GM06990 (cell line): ENCODE results near the gene CCDC27.
A peak's percentile ranks its signal among the peaks of the same experiment; 100 is the strongest.

Source experiments
- DNase-seq: peaks from one replicate; pipeline ENCODE4 v3.0.0-alpha.2; 2011; ENCODE audit not compliant: insufficient read length; ENCODE audit errors: extremely low read depth
- H3K27me3 ChIP-seq: replicated peaks from 2 replicates; pipeline ENCODE4 v1.6.0; 2011; ENCODE audit warnings: low read length; ENCODE audit not compliant: control insufficient read depth, insufficient read depth
- H3K36me3 ChIP-seq: 2 replicates; pipeline ENCODE4 v1.5.1; 2011; ENCODE audit warnings: low read length; ENCODE audit not compliant: control insufficient read depth, insufficient read depth
- H3K4me3 ChIP-seq: replicated peaks from 2 replicates; pipeline ENCODE4 v1.5.1; 2011; ENCODE audit warnings: low read depth, mild to moderate bottlenecking, control low read depth, low read length
- TF ChIP-seq, protein P1 (sequence below): IDR thresholded peaks from 2 replicates; pipeline ENCODE4 v1.5.1; 2011; ENCODE audit warnings: low read length, control low read depth, mild to moderate bottlenecking, inconsistent platforms; ENCODE audit not compliant: insufficient read depth, poor library complexity, severe bottlenecking

The CCDC27 gene

GRCh38 chr1:3789421-3790300 lies 37.4 kb downstream of the CCDC27 start:
- H3K4me3 ChIP-seq: no peak overlapping the region
- no peaks in the 10 kb centered on the region for H3K27me3 ChIP-seq
- TF ChIP-seq, protein P1, sequence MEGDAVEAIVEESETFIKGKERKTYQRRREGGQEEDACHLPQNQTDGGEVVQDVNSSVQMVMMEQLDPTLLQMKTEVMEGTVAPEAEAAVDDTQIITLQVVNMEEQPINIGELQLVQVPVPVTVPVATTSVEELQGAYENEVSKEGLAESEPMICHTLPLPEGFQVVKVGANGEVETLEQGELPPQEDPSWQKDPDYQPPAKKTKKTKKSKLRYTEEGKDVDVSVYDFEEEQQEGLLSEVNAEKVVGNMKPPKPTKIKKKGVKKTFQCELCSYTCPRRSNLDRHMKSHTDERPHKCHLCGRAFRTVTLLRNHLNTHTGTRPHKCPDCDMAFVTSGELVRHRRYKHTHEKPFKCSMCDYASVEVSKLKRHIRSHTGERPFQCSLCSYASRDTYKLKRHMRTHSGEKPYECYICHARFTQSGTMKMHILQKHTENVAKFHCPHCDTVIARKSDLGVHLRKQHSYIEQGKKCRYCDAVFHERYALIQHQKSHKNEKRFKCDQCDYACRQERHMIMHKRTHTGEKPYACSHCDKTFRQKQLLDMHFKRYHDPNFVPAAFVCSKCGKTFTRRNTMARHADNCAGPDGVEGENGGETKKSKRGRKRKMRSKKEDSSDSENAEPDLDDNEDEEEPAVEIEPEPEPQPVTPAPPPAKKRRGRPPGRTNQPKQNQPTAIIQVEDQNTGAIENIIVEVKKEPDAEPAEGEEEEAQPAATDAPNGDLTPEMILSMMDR: no peak
- H3K36me3 ChIP-seq: peaks cover 24% of the 10 kb centered on the region
- DNase-seq: no peak

- H3K4me3 ChIP-seq: no peak overlapping the region
- H3K27me3 ChIP-seq: no peaks in the 10 kb centered on the region
- TF ChIP-seq, protein P1: no peak
- H3K36me3 ChIP-seq: peaks cover 20% of the 10 kb centered on the region
- DNase-seq: no peak
Measured at GRCh38 chr1:3790500-3790923, 38.3 kb downstream of the CCDC27 start.

DNA sequence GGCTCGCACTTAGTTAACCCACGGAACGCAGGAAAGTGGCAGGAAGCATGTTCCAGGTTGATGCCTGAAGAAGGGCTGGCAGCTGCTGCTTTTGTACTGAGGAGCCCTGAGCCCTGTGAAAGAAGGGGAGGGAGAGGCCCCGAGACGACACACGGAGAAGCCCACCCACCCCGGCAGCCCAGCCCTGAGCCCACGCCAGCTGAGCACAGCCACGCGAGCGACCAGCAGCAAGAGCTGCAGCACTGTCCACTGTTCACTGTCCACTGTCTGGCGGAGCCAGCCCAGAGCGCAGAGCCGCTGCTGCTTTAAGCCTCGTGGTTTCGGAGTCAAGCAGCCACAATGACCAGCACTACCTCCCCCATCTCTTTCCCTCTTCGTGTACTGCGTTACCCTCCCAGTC lies 38.7 kb downstream of the CCDC27 start:
- Histone ChIP-seq H3K36me3 (peaks cover 20% of the 10 kb centered on the region), H3K4me3 (no peak overlapping the region), H3K27me3 (no peaks in the 10 kb centered on the region)
- TF ChIP-seq, protein P1: no peak
- no peak for DNase-seq

DNA sequence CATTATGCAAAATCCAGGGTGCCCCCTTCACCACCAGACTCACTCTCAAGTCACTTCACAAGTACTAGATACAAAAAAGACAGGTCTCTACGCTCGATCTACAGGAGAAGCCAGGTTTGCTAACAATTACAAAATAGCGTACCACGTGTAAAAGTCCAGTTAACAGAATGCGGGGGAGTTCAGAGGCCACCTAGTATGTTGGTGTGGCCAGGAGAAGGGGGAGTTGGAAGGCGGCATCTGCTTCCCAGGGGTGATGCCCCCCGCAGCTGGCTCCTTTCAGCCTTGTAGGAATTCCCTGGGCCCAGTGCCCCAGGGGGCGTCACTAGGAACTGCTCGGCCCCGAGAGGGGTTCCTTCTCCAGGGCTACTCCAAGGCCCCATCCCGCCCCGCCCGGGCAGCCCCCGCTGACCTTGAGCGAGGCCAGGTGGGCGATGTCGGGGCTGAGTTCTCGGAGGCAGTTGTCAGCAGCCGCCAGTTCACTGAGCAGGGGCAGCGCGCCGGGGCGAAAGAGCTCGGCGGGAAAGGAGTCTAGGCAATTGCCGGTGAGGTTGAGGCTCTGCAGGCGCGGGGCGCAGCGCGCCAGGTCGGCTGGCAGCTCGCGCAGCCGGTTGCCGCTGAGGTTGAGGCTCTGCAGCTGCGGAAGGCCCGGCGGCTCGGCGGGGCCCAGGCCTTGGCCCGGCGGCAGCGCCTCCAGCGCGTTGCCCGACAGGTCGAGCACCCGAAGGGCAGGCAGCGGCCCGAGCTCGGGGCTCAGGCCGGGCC lies 43.4 kb downstream of the CCDC27 start:
- Histone ChIP-seq H3K27me3 (no peaks in the 10 kb centered on the region), H3K36me3 (peaks cover under 1% of the 10 kb centered on the region; the same call in 1 of the 2 replicates), H3K4me3 (peak overlapping the region; percentile 79)
- DNase-seq: no peak
- TF ChIP-seq, protein P1: no peak

GRCh38 chr1:3796215-3797061 lies 44.2 kb downstream of the CCDC27 start, which contains the start of gene LRRC47:
LRRC47 (minus strand) TSS chr1:3796498; CDS start chr1:3796476, 22 bp downstream.
- H3K27me3 ChIP-seq: no peaks in the 10 kb centered on the region
- peak within 1 kb of the TSS; percentile 79 for H3K4me3 ChIP-seq
- TF ChIP-seq, protein P1: no peak
- peak; percentile 89 for DNase-seq
- no peaks in the 10 kb centered on the region for H3K36me3 ChIP-seq
